Measurements from ENCODE around the gene ANO6. TPM values are rescaled to one million over a fixed set of nuclear protein-coding genes. Genes with fewer than 3 reads are reported as not detected.

Gene ANO6
- polyA plus RNA-seq, 1 donor from 2014 or later: 9.0 TPM

GRCh38 chr12:45208604-45209487, 7.0 kb upstream of the ANO6 start:
- H3K79me2 ChIP-seq (replicated peaks; ENCODE audit: insufficient read depth, low read length): no peaks in the 10 kb centered on the region
- H3K9me2 ChIP-seq (ENCODE audit: insufficient read depth, low read length): no peaks in the 10 kb centered on the region
- no peak overlapping the region for H2AFZ ChIP-seq (ENCODE audit: low read depth, low read length)
- TF ChIP-seq TAF1 (IDR thresholded peaks at IDR 0.05; ENCODE audit: low read depth) (no peak), EZH2 (IDR thresholded peaks at IDR 0.05; ENCODE audit: borderline replicate concordance, insufficient read depth, low read length, poor library complexity, severe bottlenecking) (no peak), REST (IDR thresholded peaks at IDR 0.05; ENCODE audit: borderline replicate concordance) (no peak), CTCF (IDR thresholded peaks at IDR 0.05; ENCODE audit: poor library complexity, severe bottlenecking) (no peak), MXI1 (conservative IDR thresholded peaks at IDR 0.05; ENCODE audit: poor library complexity, severe bottlenecking) (no peak), RAD21 (conservative IDR thresholded peaks at IDR 0.05) (no peak), EP300 (conservative IDR thresholded peaks at IDR 0.05; ENCODE audit: poor library complexity, severe bottlenecking) (no peak), SMC3 (conservative IDR thresholded peaks at IDR 0.05; ENCODE audit: poor library complexity) (no peak), POLR2AphosphoS5 (IDR thresholded peaks at IDR 0.05) (no peak)
- H4K20me1 ChIP-seq (ENCODE audit: insufficient read depth): no peaks in the 10 kb centered on the region
- H3K27ac ChIP-seq (ENCODE audit: low read length): no peak overlapping the region
- H3K36me3 ChIP-seq (ENCODE audit: insufficient read depth, low read length): no peaks in the 10 kb centered on the region
- H3F3A ChIP-seq (ENCODE audit: insufficient read depth, low read length, poor library complexity, severe bottlenecking): no peaks in the 10 kb centered on the region
- H3K4me2 ChIP-seq (ENCODE audit: low read length): no peak overlapping the region
- no peaks in the 10 kb centered on the region for H3K27me3 ChIP-seq (ENCODE audit: insufficient read depth, low read depth, low read length)
- no peaks in the 10 kb centered on the region for H3K9me3 ChIP-seq (ENCODE audit: low read length)
- H3K9ac ChIP-seq (ENCODE audit: low read length): no peak overlapping the region
- H3K4me3 ChIP-seq (ENCODE audit: low read length): no peak overlapping the region

GRCh38 chr12:45209784-45210183, 6.1 kb upstream of the ANO6 start:
- Histone ChIP-seq H3K79me2 (replicated peaks; ENCODE audit: insufficient read depth, low read length) (no peaks in the 10 kb centered on the region), H3F3A (ENCODE audit: insufficient read depth, low read length, poor library complexity, severe bottlenecking) (peaks cover 4% of the 10 kb centered on the region), H3K4me2 (ENCODE audit: low read length) (no peak overlapping the region), H2AFZ (ENCODE audit: low read depth, low read length) (no peak overlapping the region), H3K4me3 (ENCODE audit: low read length) (no peak overlapping the region), H4K20me1 (ENCODE audit: insufficient read depth) (no peaks in the 10 kb centered on the region), H3K36me3 (ENCODE audit: insufficient read depth, low read length) (no peaks in the 10 kb centered on the region), H3K27ac (ENCODE audit: low read length) (no peak overlapping the region), H3K27me3 (ENCODE audit: insufficient read depth, low read depth, low read length) (no peaks in the 10 kb centered on the region), H3K9me3 (ENCODE audit: low read length) (no peaks in the 10 kb centered on the region), H3K9ac (ENCODE audit: low read length) (no peak overlapping the region), H3K9me2 (ENCODE audit: insufficient read depth, low read length) (no peaks in the 10 kb centered on the region)
- TF ChIP-seq SMC3 (conservative IDR thresholded peaks at IDR 0.05; ENCODE audit: poor library complexity) (no peak), CTCF (IDR thresholded peaks at IDR 0.05; ENCODE audit: poor library complexity, severe bottlenecking) (no peak), REST (IDR thresholded peaks at IDR 0.05; ENCODE audit: borderline replicate concordance) (no peak), RAD21 (conservative IDR thresholded peaks at IDR 0.05) (no peak), EZH2 (IDR thresholded peaks at IDR 0.05; ENCODE audit: borderline replicate concordance, insufficient read depth, low read length, poor library complexity, severe bottlenecking) (no peak), POLR2AphosphoS5 (IDR thresholded peaks at IDR 0.05) (no peak), TAF1 (IDR thresholded peaks at IDR 0.05; ENCODE audit: low read depth) (no peak), EP300 (conservative IDR thresholded peaks at IDR 0.05; ENCODE audit: poor library complexity, severe bottlenecking) (no peak), MXI1 (conservative IDR thresholded peaks at IDR 0.05; ENCODE audit: poor library complexity, severe bottlenecking) (no peak)
